TTC549 (cell line): ENCODE results near the gene TTF1.

Experiments used
- FAIRE-seq: peaks from 2 replicates; lab custom pipeline; 2012; peaks lifted over from hg19 to GRCh38; lab: Jason Lieb, UNC

Gene TTF1

GRCh38 chr9:132364068-132364467, 42.6 kb downstream of the TTF1 start:
- FAIRE-seq, result no peak

GRCh38 chr9:132357764-132358163, 48.9 kb downstream of the TTF1 start:
- no peak for FAIRE-seq

- no peak for FAIRE-seq
Observed at GRCh38 chr9:132356324-132356924, 50.2 kb downstream of the TTF1 start.

GRCh38 chr9:132354637-132355355, 51.8 kb downstream of the TTF1 start, which contains the start of gene SETX:
Gene SETX (minus strand): TSS chr9:132354986. CDS start chr9:132349428, 5,558 bp downstream.
- no peak for FAIRE-seq

- no peak for FAIRE-seq
Observed at GRCh38 chr9:132351404-132352045, 55.1 kb downstream of the TTF1 start.

- FAIRE-seq, result no peak
Observed at GRCh38 chr9:132350861-132351315, 55.8 kb downstream of the TTF1 start.

- no peak for FAIRE-seq
Observed at GRCh38 chr9:132348676-132349075, 58.0 kb downstream of the TTF1 start.

- FAIRE-seq, result no peak
Observed at GRCh38 chr9:132346177-132346576, 60.5 kb downstream of the TTF1 start.

- FAIRE-seq, result no peak
Observed at GRCh38 chr9:132341177-132341840, 65.3 kb downstream of the TTF1 start.

GRCh38 chr9:132334364-132334763, 72.3 kb downstream of the TTF1 start:
- FAIRE-seq, result no peak

GRCh38 chr9:132333556-132333955, 73.1 kb downstream of the TTF1 start:
- no peak for FAIRE-seq

- FAIRE-seq, result no peak
Observed at GRCh38 chr9:132328580-132328979, 78.1 kb downstream of the TTF1 start.

GRCh38 chr9:132327537-132327936, 79.1 kb downstream of the TTF1 start:
- no peak for FAIRE-seq
